GM18951 (cell line): Measurements from ENCODE around the gene GSG1L.
"Not testable (repeated sequence)": the region's sequence is repeated elsewhere in the genome, so short reads cannot be mapped to it uniquely, and the experiment has no call there.

Experiments
- POLR2A ChIP-seq: IDR thresholded peaks from 4 replicates; pipeline ENCODE4 v1.6.1; 2011; ENCODE audit warnings: mild to moderate bottlenecking; ENCODE audit not compliant: insufficient read length, insufficient read depth; ENCODE audit errors: extremely low read depth
- in situ Hi-C: fragments of 300-500 bp; cut with MboI; formaldehyde crosslinking; loops from one replicate; pipeline ENCODE4 v1.12.0; 2022; ENCODE audit warnings: low sequenced_read_pairs, mixed read lengths, inconsistent platforms; ENCODE audit not compliant: unreplicated experiment

Gene GSG1L

DNA sequence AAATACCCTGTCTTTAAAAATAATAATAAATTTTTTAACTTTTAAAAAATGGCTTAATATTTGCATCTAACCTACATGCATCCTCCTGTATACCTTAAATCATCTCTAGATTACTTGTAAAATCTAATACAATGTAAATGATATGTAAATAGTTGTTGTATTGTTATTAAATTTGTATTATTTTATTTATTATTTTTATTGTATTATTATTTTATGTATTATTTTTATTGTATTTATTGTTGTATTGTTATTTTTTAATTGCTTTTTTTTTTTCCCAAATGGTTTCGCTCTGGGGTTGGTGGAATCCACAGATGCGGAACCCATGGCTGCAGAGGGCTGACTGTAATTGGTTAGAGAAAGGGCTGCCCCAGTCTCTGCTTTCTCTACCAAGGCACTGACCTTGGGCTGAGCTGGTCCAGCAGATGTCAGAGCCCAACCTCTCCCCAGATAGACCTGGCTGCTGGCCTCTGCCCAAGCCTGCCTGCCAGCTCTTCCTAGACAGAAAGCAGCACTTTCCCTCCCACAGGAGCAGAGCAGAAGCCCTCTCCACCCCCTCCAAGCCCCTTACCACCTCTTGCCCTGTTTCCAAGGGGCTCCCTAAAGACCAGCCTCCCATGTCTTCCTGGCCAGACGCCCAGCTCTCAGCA lies 183.8 kb downstream of the GSG1L start:
- in situ Hi-C loops = no loop called here
- TF ChIP-seq POLR2A = no peak

DNA sequence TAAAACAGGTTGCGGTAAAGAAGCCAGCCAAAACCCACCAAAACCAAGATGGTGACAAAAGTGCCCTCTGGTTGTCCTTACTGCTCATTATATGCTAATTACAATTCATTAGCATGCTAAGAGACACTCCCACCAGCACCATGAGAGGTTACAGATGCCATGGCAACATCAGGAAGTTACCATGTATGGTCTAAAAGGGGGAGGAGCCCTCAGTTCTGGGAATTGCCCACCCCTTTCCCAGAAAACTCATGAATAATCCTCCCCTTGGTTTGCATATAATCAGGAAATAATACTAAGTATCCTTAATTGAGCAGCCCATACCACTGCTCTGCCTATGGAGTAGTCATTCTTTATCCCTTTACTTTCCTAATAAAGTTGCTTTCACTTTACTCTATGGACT lies 190.9 kb downstream of the GSG1L start:
- in situ Hi-C loops = not testable (repeated sequence)

DNA sequence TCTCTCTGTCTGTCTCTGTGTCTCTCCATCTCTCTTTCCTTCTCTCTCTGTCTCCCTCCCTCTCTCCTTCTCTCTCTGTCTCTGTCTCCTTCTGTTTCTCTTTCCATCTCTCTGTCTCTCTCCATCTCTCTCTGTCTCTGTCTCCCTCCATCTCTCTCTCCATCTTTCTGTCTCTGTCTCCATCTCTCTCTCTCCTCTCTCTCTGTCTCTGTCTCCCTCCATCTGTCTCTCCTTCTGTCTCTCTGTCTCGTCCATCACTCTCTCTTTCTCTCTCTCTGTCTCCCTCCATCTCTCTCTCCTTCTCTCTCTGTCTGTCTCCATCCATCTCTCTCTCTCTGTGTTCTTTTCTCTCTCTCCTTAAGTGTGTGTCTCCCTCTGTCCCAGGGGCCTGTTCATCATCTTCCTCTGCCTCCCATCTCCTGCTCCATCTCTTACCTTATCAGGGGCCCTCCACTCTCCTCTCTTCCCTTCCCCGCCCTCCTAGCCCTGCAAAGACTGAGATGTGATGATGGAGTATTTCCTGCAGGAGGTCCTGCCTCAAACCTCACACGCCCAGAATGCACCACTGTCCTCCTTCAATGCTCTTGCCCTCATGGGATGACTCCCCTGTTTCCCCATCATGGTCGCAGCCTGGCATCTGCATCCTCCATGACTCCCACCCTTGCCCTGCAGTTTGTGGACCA lies 193.3 kb downstream of the GSG1L start:
- no peak for TF ChIP-seq POLR2A
- in situ Hi-C loops = no loop called here

DNA sequence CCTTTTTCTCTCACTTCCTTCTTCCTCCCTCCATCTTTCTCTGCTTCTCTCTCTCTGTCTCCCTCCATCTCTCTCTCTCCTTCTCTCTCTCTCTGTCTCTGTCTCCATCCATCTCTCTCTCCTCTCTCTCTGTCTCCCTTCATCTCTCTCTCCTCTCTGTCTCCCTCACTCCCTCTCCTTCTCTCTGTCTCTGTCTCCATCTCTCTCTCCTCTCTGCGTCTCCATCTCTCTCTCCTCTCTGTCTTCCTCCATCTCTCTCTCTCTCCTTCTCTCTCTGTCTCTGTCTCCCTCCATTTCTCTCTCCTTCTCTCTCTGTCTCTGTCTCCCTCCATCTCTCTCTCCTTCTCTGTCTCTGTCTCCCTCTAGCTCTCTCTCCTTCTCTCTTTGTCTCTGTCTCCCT lies 194.1 kb downstream of the GSG1L start:
- TF ChIP-seq POLR2A = no peak
- in situ Hi-C loops = no loop called here

DNA sequence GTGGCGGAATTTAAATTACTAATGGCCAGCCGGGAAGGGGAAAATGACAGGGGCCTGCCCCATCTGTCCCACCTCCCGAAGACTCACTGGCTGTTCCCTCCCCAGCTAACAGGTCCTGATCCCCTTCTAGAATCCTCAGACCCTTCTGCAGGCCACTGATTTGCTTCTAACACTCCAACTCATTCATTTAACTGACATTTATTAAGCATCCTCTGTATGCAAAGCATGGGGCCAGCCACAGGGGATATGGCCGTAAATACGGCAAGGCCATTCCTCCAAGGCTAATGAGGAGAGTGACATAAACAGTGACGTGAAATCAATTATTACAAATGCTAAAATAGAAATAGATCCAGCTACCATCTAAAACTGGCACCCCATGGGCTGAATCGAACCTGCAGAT lies 195.3 kb downstream of the GSG1L start:
- in situ Hi-C loops = no loop called here
- TF ChIP-seq POLR2A = no peak

DNA sequence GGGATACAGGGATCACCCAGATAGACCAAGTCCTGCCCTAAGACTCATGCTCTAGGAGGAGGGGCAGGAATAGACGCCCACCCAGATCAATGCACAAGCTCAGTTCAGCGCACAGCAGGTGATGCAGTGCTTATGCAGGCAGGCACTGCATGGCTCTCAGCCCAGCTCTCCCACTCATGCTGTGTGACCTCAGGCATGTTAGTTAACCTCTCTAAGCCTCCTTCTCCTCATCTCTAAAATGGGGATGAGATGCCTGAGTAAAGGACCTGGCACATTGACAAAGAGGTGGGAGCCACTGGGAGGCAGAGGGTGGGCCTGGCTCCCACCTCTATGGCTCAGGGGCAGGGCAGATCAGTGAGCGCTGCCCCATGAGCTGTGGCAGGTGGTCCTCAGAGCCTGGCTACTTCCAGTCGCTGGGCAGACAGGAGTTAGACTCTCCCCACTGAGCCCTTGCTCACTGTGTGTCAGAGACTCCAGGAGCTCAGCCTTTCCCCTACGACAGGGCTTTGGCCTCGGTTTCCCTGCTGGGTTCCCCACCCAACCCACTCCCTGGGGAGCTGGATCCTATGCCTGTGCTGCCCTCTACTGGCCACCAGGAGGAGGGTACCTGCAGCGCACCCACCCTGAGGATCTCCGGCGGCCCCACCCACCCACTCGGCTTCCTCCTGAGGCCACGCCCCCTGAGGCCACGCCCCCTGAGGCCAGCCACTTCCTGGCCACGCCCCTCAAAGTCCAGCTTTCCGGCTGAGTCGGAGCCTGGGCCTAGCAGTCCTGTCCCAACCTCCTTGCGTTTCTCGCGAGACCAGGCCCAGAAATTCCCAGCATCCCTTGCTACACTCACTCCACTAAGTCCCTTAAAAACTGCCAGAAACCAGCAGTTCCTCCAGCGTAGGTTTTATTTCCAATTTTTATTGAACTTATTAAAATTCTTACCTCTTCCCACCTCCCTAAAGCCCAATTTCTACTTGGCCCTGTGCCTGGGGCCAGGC lies 196.1 kb downstream of the GSG1L start:
- TF ChIP-seq POLR2A = no peak
- in situ Hi-C loops = no loop called here

DNA sequence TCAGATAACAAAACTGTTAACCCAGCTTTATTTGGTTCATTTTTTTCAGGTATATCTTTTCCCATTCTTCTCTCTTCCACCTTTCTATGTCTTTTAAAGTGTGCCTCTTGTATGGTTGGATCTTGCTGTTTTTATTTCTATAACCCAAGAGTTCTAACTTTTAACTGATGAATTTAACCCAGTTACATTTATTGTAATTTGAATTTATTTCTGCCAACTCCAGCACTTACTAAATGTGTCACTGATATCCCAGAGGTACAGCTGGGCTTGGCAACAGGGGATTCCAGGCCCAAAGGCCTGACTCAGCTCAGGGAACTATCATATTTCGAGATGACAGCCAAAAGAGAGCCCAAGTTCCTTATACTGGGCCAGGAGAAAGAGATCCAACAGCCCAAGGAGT lies 200.1 kb downstream of the GSG1L start:
- in situ Hi-C loops = no loop called here
- TF ChIP-seq POLR2A = no peak

DNA sequence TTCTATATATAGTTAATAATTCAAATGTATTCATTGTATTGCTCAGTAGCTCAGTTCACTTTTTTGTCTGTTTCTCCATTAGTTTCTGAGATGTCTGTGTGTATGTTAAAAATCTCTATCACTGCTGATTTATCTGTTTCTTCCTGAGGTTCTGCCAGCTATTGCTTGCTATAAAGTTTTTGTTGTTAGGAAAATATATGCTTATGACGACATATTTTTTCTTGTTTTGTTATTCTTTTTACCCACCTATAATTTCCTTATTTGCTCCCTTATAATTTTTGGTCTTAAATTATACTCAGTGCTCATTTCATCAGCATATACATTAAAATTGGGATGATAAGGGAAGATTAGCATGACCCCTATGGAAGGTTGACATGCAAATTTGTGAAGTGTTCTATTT lies 200.6 kb downstream of the GSG1L start:
- in situ Hi-C loops = no loop called here
- TF ChIP-seq POLR2A = no peak

DNA sequence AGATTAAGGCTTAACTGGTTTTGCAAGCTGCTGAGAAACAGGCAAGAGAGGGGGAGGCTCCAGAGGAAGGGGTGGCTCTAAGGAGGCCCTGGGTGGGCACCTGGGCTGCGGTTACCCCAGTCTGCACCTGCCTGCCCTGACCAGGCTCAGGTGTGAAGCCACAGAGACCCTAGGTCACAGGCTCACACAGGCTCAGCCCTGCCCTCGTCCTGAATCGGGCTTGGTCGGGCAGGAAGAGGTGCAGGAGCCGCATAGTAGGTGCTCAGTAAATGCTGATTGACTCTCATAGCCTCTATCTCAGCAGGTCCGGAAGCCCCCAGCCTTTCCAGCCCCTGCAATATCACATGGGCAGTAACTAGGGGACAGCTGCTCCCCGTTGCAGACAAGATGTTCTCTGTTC lies 203.4 kb downstream of the GSG1L start:
- in situ Hi-C loops = no loop called here
- TF ChIP-seq POLR2A = no peak

DNA sequence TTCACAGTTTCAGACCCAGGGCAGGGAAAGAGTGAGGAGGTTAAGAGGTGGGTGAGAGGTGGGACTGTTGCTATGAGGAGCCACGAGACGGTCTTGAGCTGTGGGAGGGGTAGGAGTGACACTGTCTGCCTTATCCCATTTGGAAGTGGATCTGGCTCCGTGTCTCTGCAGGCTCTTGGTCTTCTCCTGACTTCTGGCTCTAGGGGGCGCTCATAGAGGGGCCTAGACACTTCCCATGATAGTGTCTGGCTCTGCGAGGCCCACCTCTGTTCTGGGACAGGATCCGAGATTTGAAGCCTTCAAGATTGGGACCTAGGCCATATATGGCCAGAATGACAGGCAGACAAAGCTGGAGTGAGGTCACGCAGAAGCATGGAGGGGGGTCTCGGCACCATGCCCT lies 204.5 kb downstream of the GSG1L start:
- TF ChIP-seq POLR2A = no peak
- in situ Hi-C loops = no loop called here

DNA sequence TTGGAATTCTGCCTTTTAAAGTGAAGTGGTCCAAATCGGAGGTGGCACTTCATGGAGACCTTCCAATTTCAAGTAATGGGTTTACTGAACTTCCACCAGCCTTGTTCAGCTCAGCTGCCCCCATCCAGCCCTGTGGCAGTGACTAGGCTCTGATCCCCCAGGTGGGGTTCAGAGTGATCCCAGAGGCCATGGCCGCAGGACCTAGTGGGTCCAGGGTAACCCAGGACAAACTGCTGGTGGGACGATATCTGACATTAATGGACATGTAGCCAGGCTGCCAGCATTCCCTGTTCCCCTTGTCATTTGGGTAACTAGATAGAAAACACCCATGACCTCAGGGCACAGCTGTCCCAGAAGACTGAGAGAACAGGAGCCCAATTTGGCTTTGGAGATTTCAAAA lies 209.9 kb downstream of the GSG1L start:
- no peak for TF ChIP-seq POLR2A
- in situ Hi-C loops = no loop called here

DNA sequence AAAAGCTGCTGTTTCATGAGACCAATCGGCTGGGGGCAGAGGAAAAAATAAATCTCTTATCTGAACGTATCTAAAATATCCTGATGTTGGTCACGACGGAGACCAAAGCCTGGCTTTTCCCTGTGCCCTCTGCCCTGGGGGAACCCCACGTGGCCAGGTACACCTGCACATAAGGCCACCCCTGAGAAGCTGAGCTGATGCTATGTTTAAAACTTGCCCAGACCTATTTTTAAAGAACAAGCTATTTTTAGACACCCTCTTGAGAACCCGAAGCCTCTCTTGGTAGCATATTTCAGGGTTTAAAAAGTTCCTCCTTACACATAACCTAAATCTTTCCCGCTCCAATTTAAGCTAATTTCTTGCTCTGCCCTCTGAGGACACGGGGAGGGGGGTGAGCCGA lies 210.4 kb downstream of the GSG1L start:
- in situ Hi-C loops = no loop called here

DNA sequence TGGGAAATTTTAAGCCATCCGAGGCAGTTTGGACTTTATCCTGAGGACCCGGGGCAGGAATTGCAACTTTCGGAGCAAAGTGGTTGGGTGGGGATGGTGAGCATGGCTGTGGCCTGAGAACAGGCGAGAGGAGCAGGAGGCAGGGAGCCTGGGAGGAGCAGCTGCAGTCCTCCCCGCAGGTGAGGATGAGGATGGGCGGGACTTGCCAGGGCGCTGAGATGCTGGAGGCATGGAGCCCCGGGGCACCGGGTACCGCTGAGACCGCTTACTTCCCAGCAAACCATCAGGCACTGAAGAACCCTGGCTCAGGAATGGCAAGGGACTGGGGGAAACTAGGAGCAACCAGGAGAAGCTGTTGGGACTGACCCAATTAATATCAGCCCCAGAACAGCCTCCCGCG lies 210.8 kb downstream of the GSG1L start:
- TF ChIP-seq POLR2A = no peak
- in situ Hi-C loops = no loop called here

More for the DNA sequence above, 210.4 kb downstream of the GSG1L start:
- TF ChIP-seq POLR2A = no peak

DNA sequence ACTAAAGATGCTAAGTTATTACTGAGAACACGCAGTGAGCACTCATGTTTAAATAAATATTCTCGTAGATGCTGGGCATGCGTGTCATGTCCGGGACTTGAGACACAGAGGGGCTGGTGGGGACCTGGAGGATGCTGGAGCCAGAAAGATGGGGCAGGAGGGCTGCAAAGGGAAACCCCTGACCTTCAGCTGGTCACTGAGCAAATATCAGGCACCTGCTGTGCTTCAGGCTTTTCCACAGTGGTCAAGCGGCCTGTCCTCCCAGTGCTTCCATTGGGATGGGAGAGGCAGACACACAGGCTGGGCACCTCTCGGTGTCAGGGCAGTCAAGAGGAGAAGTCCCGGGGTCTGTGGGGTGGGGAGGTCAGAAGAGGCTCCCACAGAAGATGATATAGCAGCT lies 211.4 kb downstream of the GSG1L start:
- no peak for TF ChIP-seq POLR2A
- in situ Hi-C loops = no loop called here

DNA sequence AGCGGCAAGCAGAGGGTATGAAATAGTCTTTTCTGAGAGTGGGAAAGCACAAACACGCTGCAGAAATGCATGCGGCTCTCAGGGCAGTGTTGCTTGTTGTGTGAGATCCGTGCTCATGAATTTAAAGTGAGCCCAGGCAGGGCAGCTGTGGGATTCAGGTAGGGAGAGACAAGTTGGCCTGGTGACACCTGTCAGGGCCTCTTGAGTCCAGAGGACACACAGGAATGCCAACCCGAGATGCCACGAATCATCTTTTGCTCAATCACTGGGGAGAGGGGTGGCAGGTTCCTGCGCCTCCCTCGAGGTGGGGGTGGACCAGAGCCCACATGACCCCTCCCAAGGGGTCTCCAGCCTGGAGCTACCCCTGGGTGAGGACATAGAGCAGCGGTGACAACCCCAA lies 211.9 kb downstream of the GSG1L start:
- no peak for TF ChIP-seq POLR2A
- in situ Hi-C loops = no loop called here
